ENCODE results near the gene ROBO1.

The ROBO1 gene

DNA sequence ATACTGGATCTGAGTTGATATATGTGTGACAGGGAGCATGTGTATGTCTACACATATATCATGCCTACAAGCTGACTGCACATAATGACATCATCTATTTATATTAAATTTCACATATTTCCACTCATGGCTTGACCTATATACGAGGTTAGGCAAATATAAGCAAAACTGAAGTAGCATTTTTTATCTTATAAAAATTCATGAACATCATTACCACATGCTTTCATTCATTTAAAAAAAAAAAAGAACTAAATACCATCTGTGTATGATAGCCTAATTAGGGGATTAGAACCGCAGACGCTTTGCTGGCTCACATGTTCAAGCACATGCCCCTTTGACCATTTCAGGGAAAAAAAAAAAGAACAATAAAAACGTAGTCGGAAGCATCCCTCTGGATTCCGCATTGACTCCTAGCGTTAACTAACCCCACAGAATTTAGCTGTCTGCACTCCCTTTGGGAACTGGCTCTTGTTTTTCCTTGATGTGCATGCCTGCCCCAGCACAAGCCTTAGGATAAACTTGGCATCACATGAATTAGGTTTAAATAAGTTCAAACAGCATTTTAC, 888.4 kb downstream of the ROBO1 start:
- no peak for DNase-seq (ENCODE audit: low read depth in 2 of 2)

DNA sequence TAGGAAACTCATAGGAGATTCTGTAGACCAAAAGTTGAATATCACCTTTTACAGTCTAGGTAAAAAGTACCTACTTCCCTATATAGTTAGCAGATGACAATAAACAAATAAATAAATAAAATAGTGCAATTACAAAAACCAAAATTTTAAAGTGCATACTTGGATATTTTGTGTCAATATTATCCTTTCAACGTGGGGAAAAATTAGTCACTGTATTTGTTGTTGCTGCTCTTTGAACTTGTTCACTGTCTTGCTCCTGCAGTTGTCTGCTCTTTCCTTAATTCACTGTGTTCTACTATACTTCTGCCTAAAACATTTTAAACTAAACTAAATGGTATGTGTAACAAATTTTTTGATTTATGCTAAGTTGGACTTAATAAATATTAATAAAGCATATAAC, 889.0 kb downstream of the ROBO1 start:
- DNase-seq (ENCODE audit: low read depth in 2 of 2), result no peak

DNA sequence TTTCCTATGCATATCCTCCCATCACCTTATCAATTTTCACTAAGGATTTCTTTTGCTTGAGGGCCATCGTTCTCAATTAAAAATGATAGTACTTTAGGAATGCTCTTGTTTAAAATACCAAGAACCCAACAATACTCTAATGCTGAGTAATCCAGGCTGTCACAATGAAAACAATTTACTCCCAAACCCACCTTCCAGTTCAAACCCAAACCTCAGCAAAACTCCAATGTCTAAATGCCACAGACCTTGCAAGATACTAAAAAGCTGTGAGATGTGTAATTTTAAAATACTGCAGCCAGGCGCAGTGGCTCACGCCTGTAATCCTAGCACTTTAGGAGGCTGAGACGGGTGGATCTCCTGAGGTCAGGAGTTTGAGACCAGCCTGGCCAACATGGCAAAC, 889.8 kb downstream of the ROBO1 start:
- no peak for DNase-seq (ENCODE audit: low read depth in 2 of 2)

DNA sequence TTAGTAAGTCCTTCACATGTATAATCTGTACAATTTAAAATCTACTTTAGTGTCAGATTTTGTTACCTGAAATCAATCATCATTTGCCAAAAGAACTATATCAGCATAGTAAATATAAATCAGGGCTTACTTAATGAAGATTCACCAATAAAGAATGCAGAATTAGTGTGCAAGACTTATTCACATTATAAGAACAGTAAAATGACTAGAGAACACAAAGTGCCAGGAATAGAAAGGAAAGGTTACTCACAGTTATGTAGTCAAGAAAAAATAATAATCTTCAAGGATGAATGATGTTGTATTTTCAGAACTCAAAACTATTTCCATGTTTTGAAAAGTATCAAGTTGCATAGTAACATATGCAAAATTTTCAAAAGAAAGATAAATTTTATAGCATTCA, 891.9 kb downstream of the ROBO1 start:
- DNase-seq (ENCODE audit: low read depth in 2 of 2), result no peak

DNA sequence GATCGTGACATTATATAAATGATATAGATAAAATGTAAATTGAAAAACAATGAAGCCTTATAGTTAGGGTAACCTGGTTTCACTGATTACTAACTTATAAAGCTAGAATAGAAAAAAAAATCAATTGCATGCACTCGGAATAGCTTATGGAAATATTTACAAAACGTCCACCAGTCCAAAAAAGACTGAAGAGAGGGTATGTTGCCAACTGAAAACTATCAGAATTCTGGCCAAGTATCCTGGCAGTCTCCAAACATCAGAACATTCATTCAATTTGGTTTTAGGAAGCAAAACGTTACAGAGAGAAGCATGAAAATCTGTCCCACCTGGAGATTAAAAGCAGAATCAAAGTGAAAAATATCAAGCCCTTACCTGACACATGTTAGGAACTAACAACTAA, 892.4 kb downstream of the ROBO1 start:
- no peak for DNase-seq (ENCODE audit: low read depth in 2 of 2)

DNA sequence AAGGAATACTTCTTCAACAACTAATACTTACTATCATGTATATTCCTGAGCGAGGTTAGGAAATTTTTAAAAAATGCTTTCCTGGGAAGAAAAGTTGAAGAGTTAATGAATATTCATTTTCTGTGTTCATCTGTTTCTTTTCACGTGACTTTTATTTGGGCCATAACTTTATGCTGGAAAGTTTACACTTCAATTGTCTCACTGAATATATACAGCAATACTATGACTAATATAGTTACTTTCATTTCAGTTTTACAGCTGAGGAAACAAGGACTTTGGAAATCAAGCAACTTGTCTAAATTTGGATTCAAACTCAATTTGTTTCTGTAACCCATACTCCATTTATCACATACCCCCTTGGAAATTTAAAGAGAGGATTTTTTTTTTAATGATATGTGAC, 894.2 kb downstream of the ROBO1 start:
- no peak for DNase-seq (ENCODE audit: low read depth in 2 of 2)

DNA sequence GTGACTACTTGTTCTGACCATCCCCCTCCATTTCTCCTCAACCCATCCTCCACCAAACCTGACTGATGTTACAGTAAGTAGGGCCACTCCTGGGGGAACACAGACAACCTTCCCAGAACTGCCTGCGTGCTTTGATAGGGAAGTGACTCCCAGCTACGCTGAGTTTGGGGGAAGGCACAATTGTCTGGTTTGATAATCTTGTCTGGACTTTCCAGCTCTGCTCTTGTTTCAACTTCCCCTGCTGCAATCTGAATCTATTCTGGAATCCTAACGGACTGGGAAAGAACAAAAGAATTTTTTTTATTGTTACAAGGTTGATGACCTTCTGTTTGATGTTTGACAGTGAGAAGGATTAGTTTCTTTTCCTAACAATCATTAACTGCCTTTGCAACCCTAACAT, 895.6 kb downstream of the ROBO1 start:
- no peak for DNase-seq (ENCODE audit: low read depth in 2 of 2)

- no peak for DNase-seq (ENCODE audit: low read depth in 2 of 2)
These were observed 896.8 kb downstream of the ROBO1 start for GRCh38 chr3:78871048-78871447.

- no peak for DNase-seq (ENCODE audit: low read depth in 2 of 2)
These were observed 897.3 kb downstream of the ROBO1 start for GRCh38 chr3:78870484-78870883.

GRCh38 chr3:78868570-78868969, 899.2 kb downstream of the ROBO1 start:
- no peak for DNase-seq (ENCODE audit: low read depth in 2 of 2)

GRCh38 chr3:78867409-78868372, 900.1 kb downstream of the ROBO1 start:
- no peak for DNase-seq (ENCODE audit: low read depth in 2 of 2)

DNA sequence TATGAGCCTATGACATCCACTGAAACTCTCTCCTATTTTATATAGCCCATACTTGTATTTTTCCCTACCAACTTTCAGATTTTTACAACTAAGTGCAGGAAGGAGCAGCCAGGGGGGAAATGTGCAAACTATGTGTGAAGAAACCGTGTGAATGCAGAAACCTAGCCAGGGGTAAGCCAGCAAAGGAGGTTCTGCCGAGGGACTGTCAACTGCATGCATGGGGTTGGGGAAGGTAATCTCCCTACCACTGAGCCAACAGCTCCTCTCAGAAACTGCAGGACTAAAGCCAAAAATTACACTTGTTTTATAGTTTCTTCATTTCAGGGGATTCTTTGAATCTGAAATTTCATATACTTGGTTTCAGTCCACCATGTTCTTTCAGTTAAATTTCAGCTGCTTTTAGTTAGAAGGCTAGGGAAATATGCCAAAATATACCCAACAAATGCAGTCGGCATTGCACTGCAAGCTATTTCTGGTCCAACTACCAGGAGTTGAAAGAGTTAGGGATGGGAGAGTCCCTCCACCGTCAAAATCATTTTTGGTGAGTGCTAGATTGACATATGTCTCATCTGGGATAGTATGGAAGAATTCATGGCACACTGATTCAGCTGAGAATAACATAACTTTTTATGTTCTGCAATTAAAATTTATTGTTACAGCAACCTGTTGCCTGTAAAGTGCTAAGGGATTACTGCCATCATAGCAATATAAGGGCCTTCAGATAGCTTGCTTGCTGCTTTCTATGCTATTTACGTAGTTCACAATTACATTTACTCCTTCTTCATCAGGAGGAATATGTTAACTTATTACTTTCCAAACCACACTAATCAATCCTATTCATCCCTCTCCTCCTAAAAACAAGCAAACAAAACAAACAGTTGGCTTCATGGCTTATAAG, 904.2 kb downstream of the ROBO1 start:
- no peak for DNase-seq (ENCODE audit: low read depth in 2 of 2)

GRCh38 chr3:78861156-78861555, 906.6 kb downstream of the ROBO1 start:
- DNase-seq (ENCODE audit: low read depth in 2 of 2), result no peak

DNA sequence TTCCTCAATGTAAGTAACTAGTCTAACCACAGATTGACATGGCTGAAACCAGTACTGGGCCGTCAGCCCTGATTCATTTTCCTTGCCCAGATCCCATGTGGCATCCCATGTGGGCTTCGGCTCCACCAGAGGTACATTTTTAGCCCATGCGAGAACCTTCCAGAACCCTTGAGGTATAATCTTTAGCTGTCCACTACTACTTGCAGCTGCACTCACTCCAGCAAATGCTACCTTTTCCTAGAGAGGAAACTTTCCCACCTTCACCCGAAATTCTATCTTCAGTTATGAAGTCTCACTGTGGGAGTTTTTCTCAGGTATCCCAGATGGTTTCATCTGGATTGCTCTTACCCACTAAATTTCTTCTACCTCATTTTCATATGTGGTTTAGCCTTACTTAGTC, 907.2 kb downstream of the ROBO1 start:
- no peak for DNase-seq (ENCODE audit: low read depth in 2 of 2)

GRCh38 chr3:78858910-78859309, 908.9 kb downstream of the ROBO1 start:
- DNase-seq (ENCODE audit: low read depth in 2 of 2), result no peak

- DNase-seq (ENCODE audit: low read depth in 2 of 2), result no peak
These were observed 909.6 kb downstream of the ROBO1 start for GRCh38 chr3:78858174-78858573.

DNA sequence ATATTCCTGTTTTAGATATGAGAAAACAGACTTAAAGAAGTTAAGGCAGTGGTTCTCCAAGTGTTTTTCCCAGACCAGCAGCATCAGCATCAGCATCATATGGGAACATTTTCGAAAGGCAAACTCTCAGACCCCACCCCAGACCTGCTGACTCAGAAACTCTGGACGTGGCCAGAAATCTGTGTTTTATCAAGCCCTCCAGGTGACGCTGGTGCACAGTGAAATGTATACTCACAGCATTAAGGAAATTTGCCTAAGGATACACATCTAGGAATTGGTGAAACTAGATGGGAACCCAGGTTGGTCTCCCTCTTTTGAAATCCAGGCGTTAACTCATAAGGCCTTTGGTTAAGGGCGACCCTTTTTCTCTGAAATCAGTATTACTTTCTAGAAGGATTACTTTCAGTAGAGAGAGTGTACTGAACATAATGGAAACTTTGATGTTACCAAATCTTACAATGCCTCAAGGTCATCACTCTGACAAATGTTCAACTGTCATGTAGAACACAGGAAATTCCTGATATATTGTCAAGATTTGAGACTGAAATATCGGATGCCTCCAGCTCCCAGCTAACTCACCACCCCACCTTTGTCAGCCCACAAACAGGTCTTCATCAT, 910.2 kb downstream of the ROBO1 start:
- no peak for DNase-seq (ENCODE audit: low read depth in 2 of 2)

DNA sequence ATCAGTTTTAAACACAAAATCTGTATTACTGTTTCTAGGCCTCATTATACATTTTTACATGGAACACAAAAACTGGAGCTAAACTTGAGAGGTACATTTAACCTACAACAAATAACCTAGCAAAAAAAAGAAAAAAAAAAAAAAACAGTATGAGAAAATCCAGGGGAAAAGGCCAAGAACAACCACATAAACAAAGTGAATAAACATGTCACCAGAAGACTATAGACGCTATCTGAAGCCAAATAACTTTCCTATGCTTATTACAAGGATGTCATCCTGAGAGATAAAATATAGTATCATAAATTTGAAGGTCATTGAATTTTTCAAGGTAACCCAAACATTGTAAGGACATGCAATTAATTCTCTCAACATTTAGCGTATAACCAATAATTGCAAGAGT, 911.6 kb downstream of the ROBO1 start:
- no peak for DNase-seq (ENCODE audit: low read depth in 2 of 2)

- DNase-seq (ENCODE audit: low read depth in 2 of 2), result no peak
These were observed 912.6 kb downstream of the ROBO1 start for GRCh38 chr3:78855190-78855589.

- no peak for DNase-seq (ENCODE audit: low read depth in 2 of 2)
These were observed 919.2 kb downstream of the ROBO1 start for GRCh38 chr3:78848392-78849288.

GRCh38 chr3:78847603-78848002, 920.2 kb downstream of the ROBO1 start:
- DNase-seq (ENCODE audit: low read depth in 2 of 2), result no peak
